ENCODE results near the gene TMEM190.

DNA sequence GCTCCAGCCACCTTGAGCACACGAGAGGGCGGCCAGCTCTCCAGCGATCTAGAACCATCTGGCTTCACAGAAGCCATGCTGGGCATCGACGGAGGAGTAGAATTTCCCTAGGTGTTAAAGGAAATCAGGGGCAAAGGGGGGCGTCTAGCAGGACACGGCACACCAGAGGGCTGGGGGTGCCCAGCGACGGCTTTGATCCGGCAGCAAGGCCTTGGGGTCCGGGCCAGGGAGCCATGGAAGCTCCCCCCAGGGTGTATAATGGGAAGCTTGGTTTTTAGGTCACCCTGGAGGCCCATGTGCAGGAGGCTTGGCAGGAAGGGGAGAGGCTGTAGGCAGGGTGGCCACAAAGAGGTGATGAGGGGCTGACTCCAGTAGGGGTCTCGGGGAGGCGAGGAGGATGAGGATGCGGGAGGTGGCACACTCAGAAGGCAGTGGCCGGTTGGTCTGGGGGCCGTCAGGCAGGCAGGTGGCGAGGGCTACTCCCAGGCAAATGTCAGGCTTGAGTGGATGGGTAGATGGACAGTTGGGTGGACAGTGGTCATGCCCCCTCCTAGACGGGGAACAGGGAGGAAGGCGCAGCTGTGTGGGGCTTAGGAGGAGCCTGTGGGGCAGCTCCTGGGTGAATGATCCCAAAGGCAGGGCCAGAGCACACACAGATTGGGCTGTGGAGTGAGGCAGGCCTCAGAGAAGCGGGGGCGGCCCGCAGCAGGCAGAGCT is 31.4 kb upstream of the TMEM190 start:
- TF ChIP-seq, protein P1, sequence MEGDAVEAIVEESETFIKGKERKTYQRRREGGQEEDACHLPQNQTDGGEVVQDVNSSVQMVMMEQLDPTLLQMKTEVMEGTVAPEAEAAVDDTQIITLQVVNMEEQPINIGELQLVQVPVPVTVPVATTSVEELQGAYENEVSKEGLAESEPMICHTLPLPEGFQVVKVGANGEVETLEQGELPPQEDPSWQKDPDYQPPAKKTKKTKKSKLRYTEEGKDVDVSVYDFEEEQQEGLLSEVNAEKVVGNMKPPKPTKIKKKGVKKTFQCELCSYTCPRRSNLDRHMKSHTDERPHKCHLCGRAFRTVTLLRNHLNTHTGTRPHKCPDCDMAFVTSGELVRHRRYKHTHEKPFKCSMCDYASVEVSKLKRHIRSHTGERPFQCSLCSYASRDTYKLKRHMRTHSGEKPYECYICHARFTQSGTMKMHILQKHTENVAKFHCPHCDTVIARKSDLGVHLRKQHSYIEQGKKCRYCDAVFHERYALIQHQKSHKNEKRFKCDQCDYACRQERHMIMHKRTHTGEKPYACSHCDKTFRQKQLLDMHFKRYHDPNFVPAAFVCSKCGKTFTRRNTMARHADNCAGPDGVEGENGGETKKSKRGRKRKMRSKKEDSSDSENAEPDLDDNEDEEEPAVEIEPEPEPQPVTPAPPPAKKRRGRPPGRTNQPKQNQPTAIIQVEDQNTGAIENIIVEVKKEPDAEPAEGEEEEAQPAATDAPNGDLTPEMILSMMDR (IDR thresholded peaks at IDR 0.05), result no peak
- no peak for TF ChIP-seq POLR2A (IDR thresholded peaks at IDR 0.05)
